ENCODE data around the gene ADCY3.

DNA sequence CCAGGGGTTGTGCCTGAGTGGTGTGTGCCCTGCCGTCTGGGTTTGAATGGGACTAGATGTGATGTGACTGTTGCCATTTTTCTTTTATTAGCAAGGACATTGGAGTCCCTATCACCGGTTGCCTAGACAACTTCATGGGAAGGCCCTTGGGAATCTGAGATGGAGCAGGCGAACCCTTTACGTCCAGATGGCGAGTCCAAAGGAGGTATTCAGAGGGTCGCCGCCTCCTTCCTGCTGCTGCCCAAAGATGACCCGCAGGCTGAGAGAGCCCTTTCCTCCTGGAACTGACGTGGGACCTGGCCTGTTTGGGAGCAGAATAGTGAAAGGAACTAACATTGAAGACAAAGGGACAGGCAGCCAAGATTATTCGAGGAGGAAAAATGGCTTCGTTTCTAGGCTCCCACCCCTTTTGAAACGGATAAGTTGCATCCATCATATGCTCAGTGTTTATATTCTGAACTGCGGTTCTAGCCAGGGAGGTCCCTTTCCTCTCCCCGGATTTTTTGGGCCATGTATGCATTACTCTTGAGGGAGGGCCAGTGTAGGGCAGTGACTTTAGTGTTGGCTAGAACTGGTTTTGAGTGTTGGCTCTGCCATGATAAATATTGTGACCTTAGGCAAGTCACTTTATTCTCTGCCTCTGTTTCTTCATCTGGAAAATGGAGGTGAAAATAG is 126.1 kb downstream of the ADCY3 start:
- TF ChIP-seq, protein P1, sequence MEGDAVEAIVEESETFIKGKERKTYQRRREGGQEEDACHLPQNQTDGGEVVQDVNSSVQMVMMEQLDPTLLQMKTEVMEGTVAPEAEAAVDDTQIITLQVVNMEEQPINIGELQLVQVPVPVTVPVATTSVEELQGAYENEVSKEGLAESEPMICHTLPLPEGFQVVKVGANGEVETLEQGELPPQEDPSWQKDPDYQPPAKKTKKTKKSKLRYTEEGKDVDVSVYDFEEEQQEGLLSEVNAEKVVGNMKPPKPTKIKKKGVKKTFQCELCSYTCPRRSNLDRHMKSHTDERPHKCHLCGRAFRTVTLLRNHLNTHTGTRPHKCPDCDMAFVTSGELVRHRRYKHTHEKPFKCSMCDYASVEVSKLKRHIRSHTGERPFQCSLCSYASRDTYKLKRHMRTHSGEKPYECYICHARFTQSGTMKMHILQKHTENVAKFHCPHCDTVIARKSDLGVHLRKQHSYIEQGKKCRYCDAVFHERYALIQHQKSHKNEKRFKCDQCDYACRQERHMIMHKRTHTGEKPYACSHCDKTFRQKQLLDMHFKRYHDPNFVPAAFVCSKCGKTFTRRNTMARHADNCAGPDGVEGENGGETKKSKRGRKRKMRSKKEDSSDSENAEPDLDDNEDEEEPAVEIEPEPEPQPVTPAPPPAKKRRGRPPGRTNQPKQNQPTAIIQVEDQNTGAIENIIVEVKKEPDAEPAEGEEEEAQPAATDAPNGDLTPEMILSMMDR (IDR thresholded peaks at IDR 0.05; ENCODE audit: borderline replicate concordance, extremely low read depth, low read length, poor library complexity, severe bottlenecking): no peak
- TF ChIP-seq EZH2 (IDR thresholded peaks at IDR 0.05; ENCODE audit: borderline replicate concordance, low read depth, low read length, severe bottlenecking): no peak

Data from DND-41 (cell line).